ENCODE data around the gene FAM181A.

FAM181A gene

GRCh38 chr14:93954900-93955849 lies 28.0 kb downstream of the FAM181A start:
- H3K9ac ChIP-seq (ENCODE audit: low read depth, low read length), result no peak overlapping the region
- no peak overlapping the region for H3K27ac ChIP-seq (ENCODE audit: low read length)
- no peak overlapping the region for H3K4me3 ChIP-seq (ENCODE audit: low read length)

GRCh38 chr14:93955850-93956481 lies 28.8 kb downstream of the FAM181A start:
- Histone ChIP-seq H3K4me1 (ENCODE audit: insufficient read depth, low read length) (peaks cover 6% of the 10 kb centered on the region; the same call in 1 of the 2 replicates), H3K27ac (ENCODE audit: low read length) (no peak overlapping the region), H3K9me3 (ENCODE audit: insufficient read depth, low read depth, low read length) (no peaks in the 10 kb centered on the region), H3K4me3 (ENCODE audit: low read length) (no peak overlapping the region), H3K36me3 (ENCODE audit: insufficient read depth, low read depth, low read length) (no peaks in the 10 kb centered on the region), H3K9ac (ENCODE audit: low read depth, low read length) (no peak overlapping the region), H3K27me3 (ENCODE audit: insufficient read depth, low read length) (no peaks in the 10 kb centered on the region)

More at GRCh38 chr14:93954900-93955849, 28.0 kb downstream of the FAM181A start:
- no peaks in the 10 kb centered on the region for H3K9me3 ChIP-seq (ENCODE audit: insufficient read depth, low read depth, low read length)
- H3K36me3 ChIP-seq (ENCODE audit: insufficient read depth, low read depth, low read length), result no peaks in the 10 kb centered on the region
- peaks cover 5% of the 10 kb centered on the region; the same call in 1 of the 2 replicates for H3K4me1 ChIP-seq (ENCODE audit: insufficient read depth, low read length)
- no peaks in the 10 kb centered on the region for H3K27me3 ChIP-seq (ENCODE audit: insufficient read depth, low read length)

GRCh38 chr14:93956514-93957332 lies 29.6 kb downstream of the FAM181A start:
- Histone ChIP-seq H3K36me3 (ENCODE audit: insufficient read depth, low read depth, low read length) (no peaks in the 10 kb centered on the region), H3K4me1 (ENCODE audit: insufficient read depth, low read length) (peaks cover 6% of the 10 kb centered on the region; the same call in 1 of the 2 replicates), H3K27me3 (ENCODE audit: insufficient read depth, low read length) (no peaks in the 10 kb centered on the region), H3K4me3 (ENCODE audit: low read length) (no peak overlapping the region), H3K9ac (ENCODE audit: low read depth, low read length) (no peak overlapping the region), H3K27ac (ENCODE audit: low read length) (no peak overlapping the region), H3K9me3 (ENCODE audit: insufficient read depth, low read depth, low read length) (no peaks in the 10 kb centered on the region)

DNA sequence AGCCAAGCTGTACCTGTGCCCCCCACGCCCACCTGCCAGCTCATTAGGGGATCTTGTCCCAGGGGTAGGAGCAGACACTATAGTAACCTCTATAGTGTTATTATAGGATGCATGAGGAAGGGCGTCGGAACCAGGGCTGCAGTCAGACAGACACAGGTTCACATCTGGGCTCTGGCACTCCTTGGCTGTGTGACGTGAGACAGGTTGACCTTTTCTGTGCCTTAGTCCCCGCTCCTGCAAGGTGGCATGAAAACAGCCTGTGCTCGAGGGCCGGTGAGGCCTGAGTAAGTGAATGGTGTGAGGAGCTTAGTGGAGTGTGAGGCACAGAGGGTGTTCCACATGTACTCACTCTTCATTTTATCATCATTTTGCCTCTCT lies 30.2 kb downstream of the FAM181A start:
- H3K27ac ChIP-seq (ENCODE audit: low read length), result no peak overlapping the region
- no peak overlapping the region for H3K4me3 ChIP-seq (ENCODE audit: low read length)
- H3K4me1 ChIP-seq (ENCODE audit: insufficient read depth, low read length), result peaks cover 6% of the 10 kb centered on the region; the same call in 1 of the 2 replicates
- H3K27me3 ChIP-seq (ENCODE audit: insufficient read depth, low read length), result no peaks in the 10 kb centered on the region
- H3K9ac ChIP-seq (ENCODE audit: low read depth, low read length), result no peak overlapping the region
- no peaks in the 10 kb centered on the region for H3K36me3 ChIP-seq (ENCODE audit: insufficient read depth, low read depth, low read length)
- H3K9me3 ChIP-seq (ENCODE audit: insufficient read depth, low read depth, low read length), result no peaks in the 10 kb centered on the region

DNA sequence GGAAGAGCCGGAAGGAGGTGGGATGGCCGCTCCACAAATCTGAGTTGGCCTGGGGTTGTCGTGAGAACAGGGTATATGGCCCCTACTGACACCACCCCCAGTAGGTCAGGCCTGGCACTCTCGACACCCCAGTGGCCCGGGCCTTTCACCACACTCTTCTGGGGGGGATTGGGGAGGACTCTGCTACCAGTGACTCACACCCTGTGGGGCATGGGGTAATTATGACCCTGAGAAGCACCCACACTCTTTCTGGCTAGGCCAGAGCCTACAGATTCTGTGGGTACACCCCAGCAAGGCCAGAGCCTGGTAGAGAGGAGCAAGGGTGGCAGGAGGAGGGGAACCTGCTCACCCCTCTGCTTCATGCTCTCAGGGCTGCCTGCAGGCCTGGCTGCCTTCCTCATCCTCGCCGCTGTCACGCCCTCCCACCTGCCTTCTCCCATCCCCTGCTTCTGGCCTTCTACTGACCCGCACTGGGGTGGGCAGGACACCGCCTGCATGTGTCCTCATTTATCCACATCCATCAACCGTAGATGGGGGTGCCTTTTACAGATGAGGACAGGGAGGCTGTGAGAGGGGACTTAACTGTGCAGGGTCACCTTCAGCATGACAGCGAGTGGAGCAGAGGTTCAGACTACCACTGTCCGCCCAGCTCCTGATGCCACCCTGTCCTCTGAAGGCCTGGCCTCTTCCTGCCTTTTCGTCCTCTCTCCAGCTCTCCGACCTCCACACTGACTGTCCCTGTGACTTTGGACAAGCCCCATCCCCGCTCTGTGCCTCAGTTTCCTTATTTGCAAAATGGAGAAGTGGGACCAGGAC lies 30.8 kb downstream of the FAM181A start:
- Histone ChIP-seq H3K27me3 (ENCODE audit: insufficient read depth, low read length) (no peaks in the 10 kb centered on the region), H3K4me1 (ENCODE audit: insufficient read depth, low read length) (peaks cover 6% of the 10 kb centered on the region; the same call in 1 of the 2 replicates), H3K36me3 (ENCODE audit: insufficient read depth, low read depth, low read length) (no peaks in the 10 kb centered on the region), H3K9me3 (ENCODE audit: insufficient read depth, low read depth, low read length) (no peaks in the 10 kb centered on the region), H3K4me3 (ENCODE audit: low read length) (no peak overlapping the region), H3K27ac (ENCODE audit: low read length) (no peak overlapping the region), H3K9ac (ENCODE audit: low read depth, low read length) (no peak overlapping the region)

GRCh38 chr14:93958567-93959238 lies 31.6 kb downstream of the FAM181A start:
- peaks cover 6% of the 10 kb centered on the region; the same call in 1 of the 2 replicates for H3K4me1 ChIP-seq (ENCODE audit: insufficient read depth, low read length)
- no peaks in the 10 kb centered on the region for H3K9me3 ChIP-seq (ENCODE audit: insufficient read depth, low read depth, low read length)
- no peak overlapping the region for H3K4me3 ChIP-seq (ENCODE audit: low read length)
- no peaks in the 10 kb centered on the region for H3K36me3 ChIP-seq (ENCODE audit: insufficient read depth, low read depth, low read length)
- H3K9ac ChIP-seq (ENCODE audit: low read depth, low read length), result no peak overlapping the region
- no peaks in the 10 kb centered on the region for H3K27me3 ChIP-seq (ENCODE audit: insufficient read depth, low read length)
- no peak overlapping the region for H3K27ac ChIP-seq (ENCODE audit: low read length)

GRCh38 chr14:93959239-93960107 lies 32.3 kb downstream of the FAM181A start:
- no peaks in the 10 kb centered on the region for H3K27me3 ChIP-seq (ENCODE audit: insufficient read depth, low read length)
- no peak overlapping the region for H3K27ac ChIP-seq (ENCODE audit: low read length)
- no peak overlapping the region for H3K4me3 ChIP-seq (ENCODE audit: low read length)
- no peaks in the 10 kb centered on the region for H3K36me3 ChIP-seq (ENCODE audit: insufficient read depth, low read depth, low read length)
- H3K4me1 ChIP-seq (ENCODE audit: insufficient read depth, low read length), result peaks cover 6% of the 10 kb centered on the region; the same call in 1 of the 2 replicates
- no peak overlapping the region for H3K9ac ChIP-seq (ENCODE audit: low read depth, low read length)
- H3K9me3 ChIP-seq (ENCODE audit: insufficient read depth, low read depth, low read length), result no peaks in the 10 kb centered on the region

DNA sequence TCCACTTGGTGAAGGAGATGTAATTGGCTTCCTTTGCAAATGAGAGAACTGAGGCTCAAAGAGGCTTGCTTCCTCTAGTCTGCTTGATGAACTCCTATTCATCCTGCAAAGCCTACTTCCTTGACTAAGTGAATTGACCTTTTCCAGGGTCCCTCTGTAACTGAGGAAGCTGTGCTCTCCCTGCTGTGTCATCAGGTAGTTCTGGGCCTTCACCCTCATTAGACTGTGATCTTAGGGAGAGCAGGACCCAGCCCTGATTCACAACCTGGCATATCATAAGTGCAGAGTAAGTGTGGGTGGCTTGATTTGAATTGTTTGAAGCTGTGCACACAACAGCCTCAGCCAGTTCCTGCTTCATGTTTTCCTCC lies 32.9 kb downstream of the FAM181A start:
- no peak overlapping the region for H3K4me3 ChIP-seq (ENCODE audit: low read length)
- no peaks in the 10 kb centered on the region for H3K27me3 ChIP-seq (ENCODE audit: insufficient read depth, low read length)
- H3K9ac ChIP-seq (ENCODE audit: low read depth, low read length), result no peak overlapping the region
- H3K9me3 ChIP-seq (ENCODE audit: insufficient read depth, low read depth, low read length), result no peaks in the 10 kb centered on the region
- H3K36me3 ChIP-seq (ENCODE audit: insufficient read depth, low read depth, low read length), result no peaks in the 10 kb centered on the region
- no peak overlapping the region for H3K27ac ChIP-seq (ENCODE audit: low read length)
- H3K4me1 ChIP-seq (ENCODE audit: insufficient read depth, low read length), result peaks cover 6% of the 10 kb centered on the region; the same call in 1 of the 2 replicates

DNA sequence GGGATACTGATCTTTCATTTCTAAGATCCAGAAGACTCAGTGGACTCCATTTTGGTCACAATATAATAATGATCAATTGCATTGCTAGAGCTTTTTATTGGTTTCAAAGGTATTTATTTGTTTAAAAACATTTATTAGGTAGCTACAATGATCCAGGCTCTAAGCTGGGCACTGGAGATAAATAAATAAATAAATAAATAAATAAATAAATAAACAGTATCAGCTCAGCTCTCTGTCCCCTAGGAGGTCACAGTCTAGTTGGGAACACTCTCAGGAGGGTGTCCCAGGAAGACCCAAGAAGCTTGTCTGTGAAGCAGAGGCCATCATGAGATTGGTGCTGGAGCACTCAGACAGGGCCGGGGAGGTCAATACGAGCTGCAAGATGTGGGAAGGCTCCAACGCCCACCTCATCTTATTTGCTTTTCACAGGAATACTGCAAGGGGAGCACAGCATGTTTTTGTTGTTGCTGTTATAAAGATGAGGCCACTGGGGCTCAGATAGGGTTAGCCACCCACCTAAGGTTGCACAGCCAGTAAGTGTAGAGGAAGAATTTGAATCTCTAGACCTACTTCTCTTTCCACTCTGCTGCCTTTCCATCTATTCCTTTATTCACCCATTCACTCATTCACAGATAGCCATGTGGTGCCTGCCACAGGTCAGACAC lies 33.8 kb downstream of the FAM181A start:
- H3K36me3 ChIP-seq (ENCODE audit: insufficient read depth, low read depth, low read length), result no peaks in the 10 kb centered on the region
- H3K4me3 ChIP-seq (ENCODE audit: low read length), result no peak overlapping the region
- peaks cover 6% of the 10 kb centered on the region; the same call in 1 of the 2 replicates for H3K4me1 ChIP-seq (ENCODE audit: insufficient read depth, low read length)
- no peak overlapping the region for H3K27ac ChIP-seq (ENCODE audit: low read length)
- no peak overlapping the region for H3K9ac ChIP-seq (ENCODE audit: low read depth, low read length)
- no peaks in the 10 kb centered on the region for H3K27me3 ChIP-seq (ENCODE audit: insufficient read depth, low read length)
- H3K9me3 ChIP-seq (ENCODE audit: insufficient read depth, low read depth, low read length), result no peaks in the 10 kb centered on the region
